C4-2B (cell line): ENCODE results near the gene DPYSL5.

ENCODE experiments used
- H3K27ac ChIP-seq: fragments of 450-650 bp; 2 replicates; pipeline ENCODE4 v1.5.1; 2017
- ZFX ChIP-seq: fragments of 450-650 bp; IDR thresholded peaks from 2 replicates; pipeline ENCODE4 v1.6.1; 2017
- TF ChIP-seq, protein P1 (sequence below): fragments of 450-650 bp; conservative IDR thresholded peaks from 2 replicates; pipeline ENCODE4 v1.5.1; 2017; ENCODE audit warnings: mild to moderate bottlenecking

DPYSL5 gene, protein sequence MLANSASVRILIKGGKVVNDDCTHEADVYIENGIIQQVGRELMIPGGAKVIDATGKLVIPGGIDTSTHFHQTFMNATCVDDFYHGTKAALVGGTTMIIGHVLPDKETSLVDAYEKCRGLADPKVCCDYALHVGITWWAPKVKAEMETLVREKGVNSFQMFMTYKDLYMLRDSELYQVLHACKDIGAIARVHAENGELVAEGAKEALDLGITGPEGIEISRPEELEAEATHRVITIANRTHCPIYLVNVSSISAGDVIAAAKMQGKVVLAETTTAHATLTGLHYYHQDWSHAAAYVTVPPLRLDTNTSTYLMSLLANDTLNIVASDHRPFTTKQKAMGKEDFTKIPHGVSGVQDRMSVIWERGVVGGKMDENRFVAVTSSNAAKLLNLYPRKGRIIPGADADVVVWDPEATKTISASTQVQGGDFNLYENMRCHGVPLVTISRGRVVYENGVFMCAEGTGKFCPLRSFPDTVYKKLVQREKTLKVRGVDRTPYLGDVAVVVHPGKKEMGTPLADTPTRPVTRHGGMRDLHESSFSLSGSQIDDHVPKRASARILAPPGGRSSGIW

DNA sequence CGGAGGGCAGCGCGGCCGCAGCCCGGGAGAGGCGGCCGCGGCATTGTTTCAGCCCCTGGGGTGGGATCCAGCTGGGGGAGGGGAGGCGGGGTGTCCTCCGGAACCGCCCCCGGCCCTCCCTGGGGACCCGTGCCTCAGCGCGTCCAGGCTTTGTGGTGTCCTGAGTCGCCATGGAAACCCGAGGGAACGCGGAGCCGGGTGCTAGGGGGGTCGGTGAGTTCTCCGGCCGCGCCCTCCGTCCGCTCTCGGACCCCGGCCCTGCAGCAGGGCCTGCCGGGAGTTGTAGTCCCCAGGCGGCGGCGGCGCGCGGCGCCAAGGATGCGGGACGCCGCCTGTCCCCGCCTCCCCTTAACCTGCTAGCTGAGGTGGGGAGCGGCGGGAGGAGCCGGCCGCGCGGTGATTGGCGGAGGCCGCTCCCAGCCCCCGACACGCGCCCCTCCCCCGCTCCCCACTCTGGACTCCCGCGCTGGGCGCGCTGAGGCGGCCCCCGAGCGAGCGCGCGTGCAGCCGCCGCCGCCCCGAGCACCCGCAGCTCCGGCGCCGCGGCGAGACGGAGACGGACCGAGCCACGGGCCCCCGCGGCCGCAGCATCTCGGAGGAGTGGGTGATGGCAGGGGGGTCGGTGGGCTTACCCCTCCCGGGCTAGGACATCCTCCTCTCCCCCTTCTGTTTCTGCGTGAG lies at the start of gene DPYSL5:
Gene DPYSL5, plus strand, starts transcription at position 478 of the 681 bp plus-strand sequence. CDS start 50,368 bp downstream, outside the sequence.
- TF ChIP-seq ZFX: no peak
- TF ChIP-seq, protein P1, sequence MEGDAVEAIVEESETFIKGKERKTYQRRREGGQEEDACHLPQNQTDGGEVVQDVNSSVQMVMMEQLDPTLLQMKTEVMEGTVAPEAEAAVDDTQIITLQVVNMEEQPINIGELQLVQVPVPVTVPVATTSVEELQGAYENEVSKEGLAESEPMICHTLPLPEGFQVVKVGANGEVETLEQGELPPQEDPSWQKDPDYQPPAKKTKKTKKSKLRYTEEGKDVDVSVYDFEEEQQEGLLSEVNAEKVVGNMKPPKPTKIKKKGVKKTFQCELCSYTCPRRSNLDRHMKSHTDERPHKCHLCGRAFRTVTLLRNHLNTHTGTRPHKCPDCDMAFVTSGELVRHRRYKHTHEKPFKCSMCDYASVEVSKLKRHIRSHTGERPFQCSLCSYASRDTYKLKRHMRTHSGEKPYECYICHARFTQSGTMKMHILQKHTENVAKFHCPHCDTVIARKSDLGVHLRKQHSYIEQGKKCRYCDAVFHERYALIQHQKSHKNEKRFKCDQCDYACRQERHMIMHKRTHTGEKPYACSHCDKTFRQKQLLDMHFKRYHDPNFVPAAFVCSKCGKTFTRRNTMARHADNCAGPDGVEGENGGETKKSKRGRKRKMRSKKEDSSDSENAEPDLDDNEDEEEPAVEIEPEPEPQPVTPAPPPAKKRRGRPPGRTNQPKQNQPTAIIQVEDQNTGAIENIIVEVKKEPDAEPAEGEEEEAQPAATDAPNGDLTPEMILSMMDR: no peak

DNA sequence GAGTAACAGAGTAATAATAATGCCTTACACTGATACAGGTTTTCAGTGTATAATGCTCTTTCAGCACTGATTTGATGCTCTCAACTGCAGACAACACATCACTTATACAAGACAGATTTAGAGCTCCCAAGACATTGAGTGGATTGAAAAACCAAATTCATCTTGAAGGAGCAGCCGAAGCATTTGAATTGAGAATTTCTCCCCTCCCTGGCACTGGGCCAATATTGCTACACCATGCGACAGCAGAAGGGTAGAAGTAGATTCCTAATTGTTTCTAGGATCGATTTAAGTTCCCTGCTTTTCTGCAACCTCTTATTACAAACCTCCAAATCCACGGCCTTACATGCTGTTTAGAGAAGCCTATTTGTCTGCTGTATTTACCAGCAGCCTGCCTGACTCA lies 46.6 kb upstream of the DPYSL5 start:
- H3K27ac ChIP-seq: no peak overlapping the region
- TF ChIP-seq, protein P1: no peak
- TF ChIP-seq ZFX: no peak

More for the DNA sequence above, at the start of gene DPYSL5:
- H3K27ac ChIP-seq: no peak within 1 kb of the TSS

DNA sequence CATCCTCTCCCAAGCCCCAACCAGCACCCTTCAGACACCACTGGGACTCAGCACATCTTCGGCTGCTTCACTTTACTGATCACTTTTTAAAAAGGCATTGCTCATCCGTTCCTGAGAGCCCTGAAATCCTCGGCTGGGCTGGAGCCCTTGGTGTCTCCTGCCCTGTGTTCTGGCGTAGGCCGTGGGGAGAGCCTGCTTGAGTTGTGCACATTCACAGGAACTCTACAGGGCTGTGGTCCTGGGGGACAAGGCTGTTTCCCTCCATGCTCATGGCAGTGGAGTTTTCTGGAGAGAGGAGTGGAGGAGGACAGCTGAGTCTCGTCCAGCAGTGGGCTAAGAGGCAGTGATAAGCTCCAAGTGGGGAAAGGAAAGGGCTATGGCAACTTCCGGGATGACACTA lies 46.1 kb upstream of the DPYSL5 start:
- no peak overlapping the region for H3K27ac ChIP-seq
- TF ChIP-seq ZFX: no peak

DNA sequence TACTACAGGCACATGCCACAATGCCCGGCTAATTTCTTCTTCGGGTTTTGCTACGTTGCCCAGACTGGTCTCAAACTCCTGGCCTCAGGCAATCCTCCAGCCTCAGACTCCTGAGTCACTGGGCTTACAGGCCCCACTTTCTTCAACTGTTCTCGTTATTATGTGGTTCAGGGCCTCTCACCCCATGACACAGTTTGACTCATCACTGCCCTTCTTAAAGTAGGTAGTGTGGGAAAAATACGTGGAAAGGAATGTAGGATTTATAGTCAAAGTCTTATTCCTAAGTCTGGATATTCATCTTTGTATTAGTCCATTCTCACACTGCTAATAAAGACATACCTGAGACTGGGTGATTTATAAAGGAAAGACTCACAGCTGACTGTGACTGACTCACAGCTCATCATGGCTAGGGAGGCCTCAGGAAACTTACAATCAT lies 42.7 kb upstream of the DPYSL5 start:
- no peak overlapping the region for H3K27ac ChIP-seq
- TF ChIP-seq, protein P1: no peak

DNA sequence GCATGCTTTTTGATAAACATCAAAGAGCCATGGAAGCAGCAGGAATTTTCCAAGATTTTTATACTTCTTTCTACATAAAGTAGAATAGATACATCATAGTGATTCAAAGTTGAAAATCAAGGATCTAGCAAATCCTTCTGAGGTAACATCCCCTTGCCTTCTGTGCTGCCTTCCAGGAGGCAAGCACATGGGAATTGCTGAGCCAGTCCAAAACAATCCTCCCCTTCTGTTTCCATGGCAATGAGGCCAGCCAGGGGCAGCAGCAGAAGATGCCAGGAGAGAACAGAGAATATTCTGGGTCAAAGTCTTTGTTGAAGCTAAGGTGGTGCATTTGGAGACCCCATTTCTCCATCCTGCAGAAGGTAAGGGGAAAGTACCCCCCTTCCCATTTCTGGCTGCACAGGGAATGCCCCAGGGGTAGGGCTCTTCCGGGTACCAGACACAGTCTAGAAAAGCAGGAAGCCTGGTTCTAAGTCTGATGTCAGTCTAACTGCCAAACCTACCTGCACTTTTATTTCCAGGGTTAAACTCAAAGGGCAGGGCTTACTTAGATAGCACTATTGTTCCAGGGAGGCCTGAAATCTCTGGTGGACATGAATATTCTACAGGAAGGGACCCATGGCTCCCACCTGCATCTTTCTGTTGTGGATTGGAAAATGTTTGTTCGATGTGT lies 40.0 kb upstream of the DPYSL5 start:
- no peak overlapping the region for H3K27ac ChIP-seq
- TF ChIP-seq, protein P1: no peak
- TF ChIP-seq ZFX: no peak

DNA sequence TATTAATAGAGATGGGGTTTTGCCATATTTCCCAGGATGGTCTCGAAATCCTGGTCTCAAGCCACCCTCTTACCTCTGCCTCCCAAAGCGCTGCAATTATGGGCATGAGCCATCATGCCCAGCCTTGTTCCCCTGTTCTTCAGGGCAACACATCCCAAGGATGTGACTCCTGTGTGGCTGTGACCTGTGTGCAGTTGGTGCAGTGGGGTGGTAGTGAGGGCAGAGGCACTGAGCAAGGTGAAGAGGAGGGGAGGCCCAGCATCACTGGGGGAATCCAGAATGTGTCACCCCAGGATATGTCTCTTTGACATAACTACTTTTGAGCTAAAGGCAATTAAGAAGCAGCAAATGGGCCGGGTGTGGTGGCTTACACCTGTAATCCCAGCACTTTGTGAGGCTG lies 38.7 kb upstream of the DPYSL5 start:
- no peak overlapping the region for H3K27ac ChIP-seq
- no peak for TF ChIP-seq ZFX
- TF ChIP-seq, protein P1: no peak

DNA sequence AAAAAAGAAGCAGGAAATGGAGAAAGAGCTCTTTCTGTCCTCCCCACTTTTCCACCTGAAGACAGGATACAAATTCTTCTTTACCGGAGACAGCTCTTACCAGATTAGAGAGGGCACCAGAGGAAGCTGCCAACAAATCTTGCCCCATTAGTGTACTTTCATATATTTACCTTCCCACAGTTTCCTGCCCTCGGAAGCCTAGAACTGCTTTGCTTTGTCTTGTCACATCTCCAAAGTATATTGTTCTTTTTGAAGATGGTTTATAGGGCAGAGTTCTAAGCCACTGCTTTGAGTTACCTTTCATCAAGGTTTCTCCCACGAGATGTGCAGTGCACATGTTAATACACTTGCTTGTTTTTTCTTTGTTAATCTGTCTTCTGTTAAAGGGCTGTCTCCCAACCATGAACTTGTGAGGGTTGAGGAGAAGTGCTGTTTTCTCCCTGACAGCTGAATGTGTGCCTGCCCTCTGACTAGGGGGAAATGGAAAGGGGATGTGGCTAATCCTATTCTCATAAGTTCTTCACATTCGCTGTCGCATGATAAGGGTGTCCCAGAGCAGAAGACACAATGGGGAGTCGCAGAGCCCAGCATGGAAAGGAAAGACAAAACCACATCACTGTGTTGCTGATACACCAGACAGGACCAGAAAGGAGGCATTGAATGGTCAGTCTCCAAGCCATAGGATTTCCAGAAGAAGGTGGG lies 37.9 kb upstream of the DPYSL5 start:
- H3K27ac ChIP-seq: no peak overlapping the region
- TF ChIP-seq, protein P1: no peak
- no peak for TF ChIP-seq ZFX
